ENCODE measurements around the gene FLCN. TPM values are rescaled to one million over a fixed set of nuclear protein-coding genes. Genes with fewer than 3 reads are reported as not detected.
A peak's percentile ranks its signal among the peaks of the same experiment; 100 is the strongest.

The FLCN gene
- polyA plus RNA-seq, 1 donor from 2014 or later: 2.4 TPM

- no peak overlapping the region for H3K4me3 Mint-ChIP-seq
- H3K9me3 Mint-ChIP-seq: no peaks in the 10 kb centered on the region
- no peaks in the 10 kb centered on the region for H3K27me3 Mint-ChIP-seq
- peaks cover 13% of the 10 kb centered on the region for H3K36me3 Mint-ChIP-seq
- H3K27ac Mint-ChIP-seq: peak overlapping the region in 1 of 3 donors; percentile 81
- H3K4me1 Mint-ChIP-seq: peaks cover 1 to 5% (median 4%) of the 10 kb centered on the region in 3 donors
Observed at GRCh38 chr17:17227608-17228520, 9.1 kb downstream of the FLCN start.

- Mint-ChIP-seq H3K9me3 (no peaks in the 10 kb centered on the region), H3K36me3 (peaks cover 10% of the 10 kb centered on the region), H3K4me3 (no peak overlapping the region), H3K27ac (no peak overlapping the region), H3K4me1 (peaks cover 1 to 5% (median 4%) of the 10 kb centered on the region in 3 donors), H3K27me3 (no peaks in the 10 kb centered on the region)
Observed at GRCh38 chr17:17226451-17227265, 10.3 kb downstream of the FLCN start.

GRCh38 chr17:17225901-17226300, 11.1 kb downstream of the FLCN start:
- Mint-ChIP-seq H3K36me3 (peaks cover 10% of the 10 kb centered on the region), H3K27ac (peak overlapping the region in 1 of 3 donors; percentile 35), H3K27me3 (no peaks in the 10 kb centered on the region), H3K4me3 (no peak overlapping the region), H3K9me3 (no peaks in the 10 kb centered on the region), H3K4me1 (peaks cover 1 to 5% (median 4%) of the 10 kb centered on the region in 3 donors)

GRCh38 chr17:17224137-17224536, 12.8 kb downstream of the FLCN start:
- no peaks in the 10 kb centered on the region for H3K27me3 Mint-ChIP-seq
- H3K4me3 Mint-ChIP-seq: no peak overlapping the region
- H3K36me3 Mint-ChIP-seq: peaks cover 10% of the 10 kb centered on the region
- no peak overlapping the region for H3K27ac Mint-ChIP-seq
- no peaks in the 10 kb centered on the region for H3K9me3 Mint-ChIP-seq
- peaks cover 0 to 1% (median under 1%) of the 10 kb centered on the region in 3 donors for H3K4me1 Mint-ChIP-seq

GRCh38 chr17:17223736-17224135, 13.2 kb downstream of the FLCN start:
- Mint-ChIP-seq H3K9me3 (no peaks in the 10 kb centered on the region), H3K27me3 (no peaks in the 10 kb centered on the region), H3K36me3 (peaks cover 8% of the 10 kb centered on the region), H3K27ac (no peak overlapping the region), H3K4me3 (no peak overlapping the region), H3K4me1 (peaks cover 0 to 1% (median 0%) of the 10 kb centered on the region in 3 donors)

- H3K4me3 Mint-ChIP-seq: no peak overlapping the region
- H3K36me3 Mint-ChIP-seq: peaks cover 8% of the 10 kb centered on the region
- H3K4me1 Mint-ChIP-seq: peaks cover 0 to 1% (median 0%) of the 10 kb centered on the region in 3 donors
- no peaks in the 10 kb centered on the region for H3K27me3 Mint-ChIP-seq
- H3K27ac Mint-ChIP-seq: no peak overlapping the region
- H3K9me3 Mint-ChIP-seq: no peaks in the 10 kb centered on the region
Observed at GRCh38 chr17:17221329-17221728, 15.6 kb downstream of the FLCN start.

GRCh38 chr17:17220529-17220928, 16.4 kb downstream of the FLCN start:
- H3K27me3 Mint-ChIP-seq: no peaks in the 10 kb centered on the region
- H3K27ac Mint-ChIP-seq: no peak overlapping the region
- peaks cover 10% of the 10 kb centered on the region for H3K36me3 Mint-ChIP-seq
- H3K9me3 Mint-ChIP-seq: no peaks in the 10 kb centered on the region
- peaks cover 0 to 1% (median 0%) of the 10 kb centered on the region in 3 donors for H3K4me1 Mint-ChIP-seq
- H3K4me3 Mint-ChIP-seq: no peak overlapping the region

GRCh38 chr17:17217995-17218394, 19.0 kb downstream of the FLCN start:
- H3K36me3 Mint-ChIP-seq: peaks cover 5% of the 10 kb centered on the region

GRCh38 chr17:17216776-17217175, 20.2 kb downstream of the FLCN start:
- Mint-ChIP-seq H3K27ac (no peak overlapping the region), H3K36me3 (peaks cover 3% of the 10 kb centered on the region)

More at GRCh38 chr17:17217995-17218394, 19.0 kb downstream of the FLCN start:
- no peak overlapping the region for H3K4me3 Mint-ChIP-seq
- H3K9me3 Mint-ChIP-seq: no peaks in the 10 kb centered on the region
- no peaks in the 10 kb centered on the region for H3K27me3 Mint-ChIP-seq
- no peaks in the 10 kb centered on the region for H3K4me1 Mint-ChIP-seq
- H3K27ac Mint-ChIP-seq: peak overlapping the region in 1 of 3 donors; percentile 33

GRCh38 chr17:17216236-17216635, 20.7 kb downstream of the FLCN start:
- no peaks in the 10 kb centered on the region for H3K4me1 Mint-ChIP-seq
- no peak overlapping the region for H3K4me3 Mint-ChIP-seq
- H3K27me3 Mint-ChIP-seq: no peaks in the 10 kb centered on the region
- no peaks in the 10 kb centered on the region for H3K9me3 Mint-ChIP-seq
- peak overlapping the region in 1 of 3 donors; percentile 71 for H3K27ac Mint-ChIP-seq
- H3K36me3 Mint-ChIP-seq: peaks cover 3% of the 10 kb centered on the region

More at GRCh38 chr17:17216776-17217175, 20.2 kb downstream of the FLCN start:
- no peaks in the 10 kb centered on the region for H3K9me3 Mint-ChIP-seq
- no peaks in the 10 kb centered on the region for H3K27me3 Mint-ChIP-seq
- H3K4me1 Mint-ChIP-seq: no peaks in the 10 kb centered on the region
- no peak overlapping the region for H3K4me3 Mint-ChIP-seq

- no peaks in the 10 kb centered on the region for H3K9me3 Mint-ChIP-seq
- peaks cover 3% of the 10 kb centered on the region for H3K36me3 Mint-ChIP-seq
- no peaks in the 10 kb centered on the region for H3K27me3 Mint-ChIP-seq
- no peaks in the 10 kb centered on the region for H3K4me1 Mint-ChIP-seq
- H3K27ac Mint-ChIP-seq: peak overlapping the region in 1 of 3 donors; percentile 14
- no peak overlapping the region for H3K4me3 Mint-ChIP-seq
Observed at GRCh38 chr17:17215575-17215974, 21.4 kb downstream of the FLCN start.

- no peak overlapping the region for H3K4me3 Mint-ChIP-seq
- peak overlapping the region in 1 of 3 donors; percentile 14 for H3K27ac Mint-ChIP-seq
- H3K36me3 Mint-ChIP-seq: peaks cover 3% of the 10 kb centered on the region
- H3K27me3 Mint-ChIP-seq: no peaks in the 10 kb centered on the region
- no peaks in the 10 kb centered on the region for H3K9me3 Mint-ChIP-seq
- no peaks in the 10 kb centered on the region for H3K4me1 Mint-ChIP-seq
Observed at GRCh38 chr17:17214646-17215436, 22.1 kb downstream of the FLCN start.

- Mint-ChIP-seq H3K4me3 (no peak overlapping the region), H3K9me3 (no peaks in the 10 kb centered on the region), H3K36me3 (peaks cover 3% of the 10 kb centered on the region), H3K4me1 (no peaks in the 10 kb centered on the region), H3K27ac (no peak overlapping the region), H3K27me3 (no peaks in the 10 kb centered on the region)
Observed at GRCh38 chr17:17213775-17214174, 23.2 kb downstream of the FLCN start.

- Mint-ChIP-seq H3K4me3 (peak overlapping the region in 2 of 4 donors; percentile 19 to 47), H3K27me3 (no peaks in the 10 kb centered on the region), H3K4me1 (peaks cover 0 to 14% (median 14%) of the 10 kb centered on the region in 3 donors), H3K27ac (peak overlapping the region in 2 of 3 donors; percentile 53 to 97), H3K9me3 (no peaks in the 10 kb centered on the region), H3K36me3 (no peaks in the 10 kb centered on the region)
Observed at GRCh38 chr17:17207998-17208397, 29.0 kb downstream of the FLCN start.

All from IgD-negative memory B cell (primary cell).